Ovary (tissue), 3 donors: ENCODE results near the gene RPL5.

Experiments
- EP300 ChIP-seq: sonication (generic); formaldehyde crosslinking; IDR thresholded peaks from one replicate; pipeline ENCODE4 v1.6.1; 2017; ENCODE audit warnings: antibody characterized with exemption
- POLR2A ChIP-seq: fragments of 450-650 bp; IDR thresholded peaks from one replicate; pipeline ENCODE4 v1.6.1; 2017; ENCODE audit warnings: antibody characterized with exemption, mild to moderate bottlenecking, moderate library complexity
- TF ChIP-seq, protein P1 (sequence below), 3 donors: fragments of 450-650 bp in 2 of 3; fragments of 200-600 bp in 1 of 3; IDR thresholded peaks; one replicate each; pipeline versions ENCODE4 v1.5.1 to v1.8.0; 2016 to 2022; ENCODE audit warnings: antibody characterized with exemption in 3 of 3, mild to moderate bottlenecking in 1 of 3
- donor health status: DM: no; HTN: no; CAD: no.

DNA sequence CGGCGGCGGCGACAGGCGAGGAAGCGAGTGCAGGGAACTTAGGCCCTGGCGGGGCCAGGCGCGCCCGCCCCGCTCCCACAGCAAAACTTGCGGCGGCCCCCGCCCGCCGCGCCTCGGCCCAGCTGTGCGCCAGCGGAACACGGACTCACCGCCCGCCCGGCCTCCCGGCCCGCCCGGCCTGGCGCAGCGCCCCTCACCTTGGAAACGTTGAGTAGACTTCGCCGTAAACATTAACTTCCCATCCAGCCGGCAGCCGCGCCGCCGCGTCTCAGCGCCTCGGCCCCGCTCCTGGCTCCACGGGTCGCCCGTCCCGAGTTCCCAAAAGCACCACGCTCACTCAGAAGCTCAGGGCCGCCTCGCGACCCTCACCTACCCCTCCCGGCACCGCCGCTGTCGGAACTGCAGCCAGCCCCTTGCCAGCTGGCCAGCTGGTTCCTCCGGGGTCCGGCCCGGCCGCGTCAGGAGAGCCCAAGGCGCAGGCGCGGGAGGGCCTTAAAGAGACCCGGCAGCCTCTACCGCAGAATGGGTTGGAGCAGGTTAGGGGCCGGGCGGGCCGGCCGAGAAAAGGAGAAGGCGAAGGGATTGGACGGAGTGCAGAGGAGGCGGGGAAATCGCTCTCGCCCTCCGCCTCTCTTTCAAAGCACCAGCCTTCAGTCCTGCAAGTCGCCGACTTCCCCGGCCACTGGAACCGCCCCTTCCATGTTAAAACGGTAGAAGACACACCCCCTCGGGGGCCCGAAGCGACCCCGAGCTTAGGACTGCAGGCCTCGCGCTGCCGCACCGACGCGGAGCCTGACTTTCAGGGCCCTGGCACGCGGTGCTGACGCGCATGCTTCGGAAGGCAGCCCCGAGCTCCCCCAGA lies 47.0 kb upstream of the RPL5 start, which contains the start of gene EVI5:
- TF ChIP-seq, protein P1, sequence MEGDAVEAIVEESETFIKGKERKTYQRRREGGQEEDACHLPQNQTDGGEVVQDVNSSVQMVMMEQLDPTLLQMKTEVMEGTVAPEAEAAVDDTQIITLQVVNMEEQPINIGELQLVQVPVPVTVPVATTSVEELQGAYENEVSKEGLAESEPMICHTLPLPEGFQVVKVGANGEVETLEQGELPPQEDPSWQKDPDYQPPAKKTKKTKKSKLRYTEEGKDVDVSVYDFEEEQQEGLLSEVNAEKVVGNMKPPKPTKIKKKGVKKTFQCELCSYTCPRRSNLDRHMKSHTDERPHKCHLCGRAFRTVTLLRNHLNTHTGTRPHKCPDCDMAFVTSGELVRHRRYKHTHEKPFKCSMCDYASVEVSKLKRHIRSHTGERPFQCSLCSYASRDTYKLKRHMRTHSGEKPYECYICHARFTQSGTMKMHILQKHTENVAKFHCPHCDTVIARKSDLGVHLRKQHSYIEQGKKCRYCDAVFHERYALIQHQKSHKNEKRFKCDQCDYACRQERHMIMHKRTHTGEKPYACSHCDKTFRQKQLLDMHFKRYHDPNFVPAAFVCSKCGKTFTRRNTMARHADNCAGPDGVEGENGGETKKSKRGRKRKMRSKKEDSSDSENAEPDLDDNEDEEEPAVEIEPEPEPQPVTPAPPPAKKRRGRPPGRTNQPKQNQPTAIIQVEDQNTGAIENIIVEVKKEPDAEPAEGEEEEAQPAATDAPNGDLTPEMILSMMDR (IDR thresholded peaks at IDR 0.05): no peak
- TF ChIP-seq POLR2A: peak; percentile 88
- no peak for TF ChIP-seq EP300
